Mesenteric fat pad (tissue), 1 donor: ENCODE results near the gene CDC42BPA. TPM values are rescaled to one million over a fixed set of nuclear protein-coding genes. Genes with fewer than 3 reads are reported as not detected.

ENCODE experiments used
- DNase-seq: peaks from one replicate; pipeline ENCODE4 v3.0.0-alpha.2; 2020; ENCODE audit warnings: low spot score
- total RNA-seq: library from RNA; stranded (reverse); fragmentation: NEBNext Ultra II Directional; extraction: Animal tissue kit (Norgen Biotek cat#: 25700); gene quantifications from one replicate; pipeline ENCODE4 v1.2.1, GENCODE V29; 2021
- donor health status: DM: yes; HTN: yes; CAD: no.

CDC42BPA gene
- total RNA-seq, 1 donor from 2014 or later: 42.5 TPM

GRCh38 chr1:227213426-227213825 lies 104.9 kb downstream of the CDC42BPA start:
- DNase-seq: no peak

DNA sequence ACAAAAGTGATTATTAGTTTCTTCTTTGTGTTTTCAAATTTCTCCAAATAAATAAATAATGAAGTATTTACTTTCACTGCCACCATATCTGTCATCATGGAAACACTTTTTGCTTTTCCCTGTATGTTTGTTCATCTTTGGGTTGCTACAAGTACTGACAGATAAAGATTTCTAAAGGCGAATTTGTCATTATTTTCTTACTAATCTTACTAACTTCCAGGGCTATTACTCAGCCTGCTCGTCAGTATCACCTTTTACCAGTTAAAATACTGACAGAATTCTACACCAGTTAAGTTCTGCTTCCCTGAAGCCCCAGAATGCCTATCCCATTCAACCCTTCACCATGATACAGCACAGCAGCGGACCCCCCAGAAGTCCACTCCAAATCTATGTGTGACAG lies 106.1 kb downstream of the CDC42BPA start:
- no peak for DNase-seq

GRCh38 chr1:227210604-227211003 lies 107.7 kb downstream of the CDC42BPA start:
- no peak for DNase-seq

DNA sequence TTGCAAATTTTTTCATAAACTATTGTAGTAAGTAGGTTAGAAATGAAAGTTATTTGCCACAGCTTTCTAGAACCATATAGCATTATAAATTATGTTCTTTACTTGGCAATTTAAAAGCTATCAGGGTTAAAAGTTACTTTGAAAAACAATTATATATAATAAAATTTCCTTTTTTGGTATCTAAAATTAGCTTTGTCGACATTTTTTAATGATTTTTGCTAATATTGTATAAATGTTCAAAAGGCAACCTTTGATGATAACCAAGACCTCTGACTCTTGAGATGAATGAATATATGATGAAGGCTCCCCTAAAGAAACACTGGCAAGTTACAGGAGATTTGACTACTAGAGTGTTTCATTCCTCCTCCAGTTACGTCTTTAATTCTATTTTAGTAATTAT lies 121.2 kb downstream of the CDC42BPA start:
- DNase-seq: no peak

- no peak for DNase-seq
These were observed 126.1 kb downstream of the CDC42BPA start for GRCh38 chr1:227192163-227192562.

DNA sequence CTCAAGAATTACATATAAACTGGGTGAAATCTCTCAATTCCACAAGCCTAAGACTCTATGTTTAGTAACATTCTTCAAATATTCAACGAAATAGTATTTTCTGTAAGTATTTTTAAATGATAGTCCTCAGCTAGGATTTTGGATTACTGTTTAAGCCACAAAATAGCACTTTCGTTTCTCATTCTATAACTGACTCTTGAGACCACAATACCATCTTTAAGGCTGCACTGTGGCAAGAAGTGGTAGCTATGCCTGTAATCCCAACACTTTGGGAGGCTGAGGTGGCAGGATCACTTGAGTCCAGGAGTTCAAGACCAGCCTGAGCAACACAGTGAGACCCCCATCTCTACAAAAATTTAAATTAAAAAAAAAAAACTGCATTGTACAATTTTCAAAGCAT lies 126.7 kb downstream of the CDC42BPA start:
- no peak for DNase-seq

DNA sequence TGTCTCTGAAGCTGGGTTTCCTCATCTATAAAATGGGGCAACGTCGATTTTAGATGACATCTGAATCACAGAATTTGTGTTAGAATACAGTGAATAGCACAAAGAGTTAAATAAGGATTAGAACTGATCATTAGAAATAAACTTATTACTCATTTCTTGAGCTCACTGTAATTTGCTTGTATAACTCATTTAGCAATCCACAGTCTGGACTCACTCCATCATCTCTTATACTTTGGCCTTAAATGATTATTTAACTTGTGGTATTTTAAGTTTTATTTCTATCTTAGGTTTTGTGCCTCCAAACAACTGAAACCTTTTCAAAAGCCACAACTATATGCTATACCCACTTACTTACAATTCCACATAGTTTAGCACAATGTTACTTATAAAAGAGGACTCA lies 128.0 kb downstream of the CDC42BPA start:
- no peak for DNase-seq

DNA sequence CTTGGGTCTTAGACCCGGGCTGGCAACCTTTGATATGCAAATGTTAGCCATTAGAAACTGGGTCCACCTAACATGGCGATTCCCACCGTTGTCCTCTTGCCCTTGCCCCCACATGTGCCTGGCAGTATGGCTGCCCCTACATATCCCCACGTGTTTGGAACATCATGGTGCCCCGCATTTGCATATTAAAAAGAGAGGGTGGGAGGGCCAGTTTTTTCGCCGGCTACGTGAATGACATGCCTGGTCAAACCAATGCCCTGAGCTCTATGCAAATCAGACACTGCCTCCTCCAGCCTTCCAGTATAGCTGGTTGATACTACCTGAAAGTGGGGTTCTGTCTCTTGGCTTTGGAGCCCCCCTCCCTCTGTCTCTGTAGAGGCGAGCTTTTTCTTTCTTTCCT lies 133.0 kb downstream of the CDC42BPA start:
- no peak for DNase-seq

DNA sequence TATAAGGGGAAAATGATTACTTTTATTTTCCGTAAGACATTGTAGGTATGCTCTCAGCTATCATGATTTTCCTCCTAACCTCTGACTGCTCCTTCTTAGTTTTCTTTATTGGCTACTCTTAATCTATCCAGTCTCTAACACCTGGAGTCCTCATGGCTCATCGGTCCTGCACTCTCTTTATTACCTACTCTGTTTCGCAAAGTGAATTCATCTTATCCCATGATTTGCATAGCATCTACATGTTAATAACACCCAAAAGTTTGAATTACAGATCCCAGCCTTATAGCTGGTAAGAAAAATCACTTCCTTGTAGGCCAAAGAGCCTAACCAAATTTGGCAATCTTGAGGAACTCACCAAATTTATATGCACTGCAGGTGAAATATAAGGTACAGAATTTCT lies 136.3 kb downstream of the CDC42BPA start:
- DNase-seq: no peak

- no peak for DNase-seq
These were observed 142.7 kb downstream of the CDC42BPA start for GRCh38 chr1:227175611-227176010.

- no peak for DNase-seq
These were observed 144.1 kb downstream of the CDC42BPA start for GRCh38 chr1:227174164-227174563.

DNA sequence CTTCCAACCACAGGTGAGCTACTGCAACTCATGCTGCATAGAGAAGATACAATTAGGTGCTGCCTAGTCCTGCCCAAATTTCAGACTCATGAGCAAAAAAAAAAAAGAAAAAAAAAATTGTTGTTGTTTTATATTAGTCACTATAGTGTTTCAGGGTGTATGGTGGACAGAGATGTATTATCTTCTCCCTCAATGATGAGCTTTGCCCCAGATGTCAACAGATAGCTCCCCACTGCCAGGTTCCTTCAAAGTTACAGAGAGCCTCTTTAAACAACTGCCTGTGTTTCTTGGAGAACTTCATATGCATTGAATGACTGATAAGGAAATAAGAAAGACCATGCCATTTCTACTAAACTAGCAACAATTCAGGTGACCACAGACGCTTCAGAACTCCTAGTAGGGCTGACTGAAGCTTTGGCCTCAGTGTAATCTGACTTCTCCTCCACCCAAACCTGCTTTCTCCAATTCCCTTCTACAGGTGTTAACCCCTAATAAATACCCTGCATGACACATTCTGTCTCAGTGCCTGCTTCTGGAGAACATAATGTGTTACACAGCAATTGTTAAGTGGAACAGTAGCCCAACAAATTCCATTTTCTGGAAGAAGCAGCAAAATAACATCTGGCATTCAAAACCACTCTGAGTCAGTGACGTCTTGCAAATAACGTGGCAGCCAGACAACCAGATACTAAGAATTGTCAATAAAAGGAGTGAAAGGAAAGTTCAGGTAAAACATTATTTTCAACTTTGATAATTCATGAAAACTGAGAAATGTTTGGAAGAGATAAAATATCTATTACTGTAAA lies 147.7 kb downstream of the CDC42BPA start:
- no peak for DNase-seq

DNA sequence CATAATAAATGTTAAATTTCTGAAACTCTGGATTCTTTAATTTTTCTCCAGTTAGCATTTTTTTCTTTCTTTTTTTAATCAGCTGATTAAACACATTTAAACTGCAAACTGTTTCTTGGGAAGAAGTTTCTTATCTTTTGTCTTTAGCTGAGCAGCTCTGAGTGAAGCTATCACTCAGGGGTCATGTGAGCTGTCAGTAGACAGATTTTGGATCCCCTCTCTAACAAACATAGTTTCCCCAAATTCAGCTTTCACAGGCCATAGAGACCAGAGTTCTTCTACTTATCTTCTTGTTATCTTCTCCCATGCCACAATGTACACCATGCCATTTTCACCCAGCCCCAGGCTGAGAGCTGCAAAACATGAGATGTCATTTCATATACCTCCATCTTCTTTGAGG lies 148.9 kb downstream of the CDC42BPA start:
- no peak for DNase-seq

GRCh38 chr1:227167276-227168101 lies 150.8 kb downstream of the CDC42BPA start:
- DNase-seq: no peak

GRCh38 chr1:227166559-227166958 lies 151.7 kb downstream of the CDC42BPA start:
- no peak for DNase-seq

GRCh38 chr1:227161470-227161869 lies 156.8 kb downstream of the CDC42BPA start:
- DNase-seq: no peak

DNA sequence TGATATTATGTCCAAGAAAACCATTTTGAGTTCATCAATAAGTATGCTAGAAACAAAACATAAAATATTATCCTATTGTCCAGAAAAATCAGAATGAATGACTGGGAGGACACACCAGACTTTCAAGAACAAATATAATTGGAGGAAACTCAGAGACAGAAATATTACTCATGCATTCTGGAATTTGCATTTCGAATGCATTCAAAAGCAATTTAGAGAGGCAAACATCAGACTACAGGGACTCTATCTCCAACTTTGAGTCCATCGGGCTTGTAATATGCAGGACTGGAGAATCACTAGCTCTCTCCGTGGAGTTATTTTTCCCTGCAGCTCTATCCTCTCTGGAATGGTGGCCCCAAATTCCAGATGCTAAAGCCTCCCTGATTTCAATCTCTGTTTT lies 161.8 kb downstream of the CDC42BPA start:
- DNase-seq: no peak

DNA sequence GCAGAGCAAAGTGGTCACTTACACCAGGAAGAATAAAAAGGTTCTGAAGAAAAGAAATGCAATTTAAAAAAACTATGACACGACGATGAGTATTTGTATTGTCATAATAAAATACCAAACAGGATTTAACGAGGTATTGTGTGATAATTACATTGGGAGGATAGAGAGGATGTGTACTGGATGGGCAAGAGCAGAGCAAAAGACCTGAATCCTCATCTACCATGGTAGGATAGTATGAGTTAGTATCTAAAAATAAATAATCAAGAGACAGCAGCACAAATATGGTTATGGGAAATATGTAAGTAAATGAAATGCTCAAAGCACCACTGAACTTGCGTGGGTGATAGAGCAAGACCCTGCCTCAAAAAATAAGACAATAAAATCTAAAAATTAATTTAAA lies 162.6 kb downstream of the CDC42BPA start:
- no peak for DNase-seq

- no peak for DNase-seq
These were observed 163.3 kb downstream of the CDC42BPA start for GRCh38 chr1:227155004-227155403.

- no peak for DNase-seq
These were observed 165.8 kb downstream of the CDC42BPA start for GRCh38 chr1:227152525-227152924.

- no peak for DNase-seq
These were observed 177.9 kb downstream of the CDC42BPA start for GRCh38 chr1:227140376-227140775.

- DNase-seq: no peak
These were observed 182.0 kb downstream of the CDC42BPA start for GRCh38 chr1:227136210-227136820.
